H1 (cell line): ENCODE results near the gene MSH5.

Experiments used
- BRCA1 ChIP-seq: IDR thresholded peaks from 2 replicates; pipeline ENCODE4 v1.6.1; 2012; ENCODE audit warnings: low read depth, low read length, improper control_type of control experiment
- CHD1 ChIP-seq: IDR thresholded peaks from 2 replicates; pipeline ENCODE4 v1.6.1; 2012; ENCODE audit warnings: low read depth, low read length, improper control_type of control experiment
- CHD2 ChIP-seq: IDR thresholded peaks from 2 replicates; pipeline ENCODE4 v1.6.1; 2012; ENCODE audit warnings: low read length, improper control_type of control experiment
- CTCF ChIP-seq, 3 experiments: IDR thresholded peaks; 1 replicate in 2 of 3; 2 replicates in 1 of 3; pipeline versions ENCODE4 v1.5.1 to v1.6.1; 2011; ENCODE audit warnings: low read length in 3 of 3, mild to moderate bottlenecking in 3 of 3, inconsistent platforms in 2 of 3, low read depth in 1 of 3, moderate library complexity in 1 of 3; ENCODE audit not compliant: insufficient read depth in 1 of 3; ENCODE audit errors: control extremely low read depth in 1 of 3
- EP300 ChIP-seq, 2 experiments: IDR thresholded peaks; 1 replicate in 1 of 2; 2 replicates in 1 of 2; pipeline ENCODE4 v1.6.1; 2011 to 2012; ENCODE audit warnings: low read depth in 2 of 2, low read length in 2 of 2, mild to moderate bottlenecking in 2 of 2, borderline replicate concordance in 1 of 2, inconsistent platforms in 1 of 2, moderate library complexity in 1 of 2
- EZH2 ChIP-seq: fragments of 200-600 bp; sonication (generic); IDR thresholded peaks from 2 replicates; pipeline ENCODE4 v1.7.1; 2012; ENCODE audit warnings: low read depth, mild to moderate bottlenecking, moderate library complexity, low read length, inconsistent platforms; ENCODE audit not compliant: severe bottlenecking
- FOSL1 ChIP-seq: IDR thresholded peaks from 2 replicates; pipeline ENCODE4 v1.6.1; 2011; ENCODE audit warnings: mild to moderate bottlenecking, low read depth, low read length, moderate library complexity; ENCODE audit not compliant: insufficient read depth
- GTF2F1 ChIP-seq: IDR thresholded peaks from 2 replicates; pipeline ENCODE4 v1.6.1; 2012; ENCODE audit warnings: low read depth, low read length, improper control_type of control experiment, borderline replicate concordance
- KDM1A ChIP-seq: fragments of 200-600, 300-600 bp; sonication (generic); IDR thresholded peaks from 2 replicates; pipeline ENCODE4 v1.7.1; 2016; ENCODE audit warnings: mild to moderate bottlenecking, low read length, borderline replicate concordance
- POLR2A ChIP-seq, 2 experiments: IDR thresholded peaks; 1 replicate in 1 of 2; 2 replicates in 1 of 2; pipeline ENCODE4 v1.6.1; 2011; ENCODE audit warnings: low read depth in 2 of 2, low read length in 2 of 2, mild to moderate bottlenecking in 2 of 2; ENCODE audit errors: control extremely low read depth in 1 of 2
- RAD21 ChIP-seq, 2 experiments: IDR thresholded peaks in 1 of 2; conservative IDR thresholded peaks in 1 of 2; 2 replicates each; pipeline ENCODE4 v1.6.1; 2011; ENCODE audit warnings: low read depth in 2 of 2, low read length in 2 of 2, improper control_type of control experiment in 1 of 2, inconsistent platforms in 1 of 2, mild to moderate bottlenecking in 1 of 2, moderate library complexity in 1 of 2
- SP1 ChIP-seq: IDR thresholded peaks from 2 replicates; pipeline ENCODE4 v1.6.1; 2011; ENCODE audit warnings: low read depth, low read length
- YY1 ChIP-seq: IDR thresholded peaks from 2 replicates; pipeline ENCODE4 v1.6.1; 2011; ENCODE audit warnings: low read depth, mild to moderate bottlenecking, low read length

GRCh38 chr6:31710523-31711219 is 29.1 kb upstream of the MSH5 start:
- no peak for TF ChIP-seq EZH2
- no peak for TF ChIP-seq CHD1
- no peak for TF ChIP-seq POLR2A (IDR thresholded peaks at IDR 0.05; ENCODE audit: control extremely low read depth in 1 of 2, low read depth in 2 of 2, low read length in 2 of 2)
- no peak for TF ChIP-seq KDM1A
- TF ChIP-seq FOSL1 = no peak
- no peak for TF ChIP-seq SP1
- TF ChIP-seq CTCF (IDR thresholded peaks at IDR 0.05; ENCODE audit: control extremely low read depth in 1 of 3, insufficient read depth in 1 of 3, low read depth in 1 of 3, low read length in 3 of 3) = no peak
- no peak for TF ChIP-seq CHD2
- TF ChIP-seq YY1 = no peak
- TF ChIP-seq RAD21 (IDR thresholded peaks at IDR 0.05 in 1 of 2, conservative IDR thresholded peaks at IDR 0.05 in 1 of 2; ENCODE audit: low read depth in 2 of 2, low read length in 2 of 2) = no peak
- TF ChIP-seq BRCA1 = no peak
- no peak for TF ChIP-seq EP300 (IDR thresholded peaks at IDR 0.05; ENCODE audit: borderline replicate concordance in 1 of 2, low read depth in 2 of 2, low read length in 2 of 2)
- no peak for TF ChIP-seq GTF2F1
